Body of pancreas (tissue), 4 donors: ENCODE measurements around the gene TMEM135.

ENCODE experiments used
- POLR2A ChIP-seq, 3 donors: fragments of 450-650 bp; IDR thresholded peaks; one replicate each; pipeline ENCODE4 v1.6.1; 2016; ENCODE audit warnings: antibody characterized with exemption in 3 of 3, mild to moderate bottlenecking in 2 of 3
- TF ChIP-seq, protein P1 (sequence below), 7 experiments: fragments of 450-650 bp in 4 of 7; fragments of 200-600 bp in 3 of 7; sonication (generic) in 3 of 7; IDR thresholded peaks; one replicate each; pipeline ENCODE4 v1.5.1; 2016 to 2019; ENCODE audit warnings: antibody characterized with exemption in 7 of 7

- TF ChIP-seq, protein P1, sequence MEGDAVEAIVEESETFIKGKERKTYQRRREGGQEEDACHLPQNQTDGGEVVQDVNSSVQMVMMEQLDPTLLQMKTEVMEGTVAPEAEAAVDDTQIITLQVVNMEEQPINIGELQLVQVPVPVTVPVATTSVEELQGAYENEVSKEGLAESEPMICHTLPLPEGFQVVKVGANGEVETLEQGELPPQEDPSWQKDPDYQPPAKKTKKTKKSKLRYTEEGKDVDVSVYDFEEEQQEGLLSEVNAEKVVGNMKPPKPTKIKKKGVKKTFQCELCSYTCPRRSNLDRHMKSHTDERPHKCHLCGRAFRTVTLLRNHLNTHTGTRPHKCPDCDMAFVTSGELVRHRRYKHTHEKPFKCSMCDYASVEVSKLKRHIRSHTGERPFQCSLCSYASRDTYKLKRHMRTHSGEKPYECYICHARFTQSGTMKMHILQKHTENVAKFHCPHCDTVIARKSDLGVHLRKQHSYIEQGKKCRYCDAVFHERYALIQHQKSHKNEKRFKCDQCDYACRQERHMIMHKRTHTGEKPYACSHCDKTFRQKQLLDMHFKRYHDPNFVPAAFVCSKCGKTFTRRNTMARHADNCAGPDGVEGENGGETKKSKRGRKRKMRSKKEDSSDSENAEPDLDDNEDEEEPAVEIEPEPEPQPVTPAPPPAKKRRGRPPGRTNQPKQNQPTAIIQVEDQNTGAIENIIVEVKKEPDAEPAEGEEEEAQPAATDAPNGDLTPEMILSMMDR (IDR thresholded peaks at IDR 0.05) = no peak
- TF ChIP-seq POLR2A (IDR thresholded peaks at IDR 0.05) = no peak
These were observed 279.7 kb downstream of the TMEM135 start for GRCh38 chr11:87317441-87317840.
